Tibial artery (tissue), 4 donors: ENCODE results near the gene CCDC170.
A peak's percentile ranks its signal among the peaks of the same experiment; 100 is the strongest.

Experiments
- DNase-seq, 2 donors: peaks; one replicate each; pipeline ENCODE4 v3.0.0-alpha.2; 2019
- H3K27ac ChIP-seq, 2 donors: fragments of 200-600 bp; sonication (generic) in 1 of 2; 1 replicate in 1 of 2; 2 replicates in 1 of 2; pipeline ENCODE4 v1.5.1; 2018 to 2019; ENCODE audit warnings: mild to moderate bottlenecking in 1 of 2
- H3K27me3 ChIP-seq, 2 donors: fragments of 200-600 bp; sonication (generic) in 1 of 2; one replicate each; pipeline versions ENCODE4 v1.5.1 to v1.6.0; 2016 to 2019
- H3K36me3 ChIP-seq, 3 donors: fragments of 200-600 bp; sonication (generic) in 2 of 3; one replicate each; pipeline ENCODE4 v1.5.1; 2016 to 2019; ENCODE audit warnings: mild to moderate bottlenecking in 2 of 3
- H3K4me1 ChIP-seq, 4 donors: fragments of 200-600 bp; sonication (generic) in 2 of 4; 1 replicate in 3 of 4; 2 replicates in 1 of 4; pipeline ENCODE4 v1.5.1; 2016 to 2019
- H3K4me3 ChIP-seq, 2 donors: fragments of 200-600 bp; sonication (generic) in 1 of 2; 1 replicate in 1 of 2; 2 replicates in 1 of 2; pipeline ENCODE4 v1.5.1; 2018 to 2019; ENCODE audit warnings: mild to moderate bottlenecking in 2 of 2
- H3K9me3 ChIP-seq, 3 donors: fragments of 200-600 bp; sonication (generic) in 1 of 3; one replicate each; pipeline ENCODE4 v1.5.1; 2016 to 2019
- intact Hi-C: fragments of 100-400 bp; cut with DNase I; formaldehyde crosslinking; loops from one replicate; pipeline ENCODE4 v1.15.0; 2023; ENCODE audit warnings: low total_unique reads
- TF ChIP-seq, protein P1 (sequence below), 2 experiments: fragments of 200-600 bp in 1 of 2; fragments of 450-650 bp in 1 of 2; IDR thresholded peaks; one replicate each; pipeline ENCODE4 v1.5.1; 2017 to 2019; ENCODE audit warnings: antibody characterized with exemption in 2 of 2, mild to moderate bottlenecking in 1 of 2, moderate library complexity in 1 of 2

The CCDC170 gene

GRCh38 chr6:151482290-151482689, 11.5 kb upstream of the CCDC170 start:
- no peaks in the 10 kb centered on the region for H3K9me3 ChIP-seq
- peak overlapping the region; percentile 45 to 58 for H3K27ac ChIP-seq
- H3K4me3 ChIP-seq: peak overlapping the region; percentile 15 to 38
- peaks cover 0 to 12% (median 4%) of the 10 kb centered on the region in 4 donors for H3K4me1 ChIP-seq
- H3K36me3 ChIP-seq: no peaks in the 10 kb centered on the region
- no peaks in the 10 kb centered on the region for H3K27me3 ChIP-seq
- DNase-seq: no peak
- intact Hi-C loops: no loop called here
- TF ChIP-seq, protein P1, sequence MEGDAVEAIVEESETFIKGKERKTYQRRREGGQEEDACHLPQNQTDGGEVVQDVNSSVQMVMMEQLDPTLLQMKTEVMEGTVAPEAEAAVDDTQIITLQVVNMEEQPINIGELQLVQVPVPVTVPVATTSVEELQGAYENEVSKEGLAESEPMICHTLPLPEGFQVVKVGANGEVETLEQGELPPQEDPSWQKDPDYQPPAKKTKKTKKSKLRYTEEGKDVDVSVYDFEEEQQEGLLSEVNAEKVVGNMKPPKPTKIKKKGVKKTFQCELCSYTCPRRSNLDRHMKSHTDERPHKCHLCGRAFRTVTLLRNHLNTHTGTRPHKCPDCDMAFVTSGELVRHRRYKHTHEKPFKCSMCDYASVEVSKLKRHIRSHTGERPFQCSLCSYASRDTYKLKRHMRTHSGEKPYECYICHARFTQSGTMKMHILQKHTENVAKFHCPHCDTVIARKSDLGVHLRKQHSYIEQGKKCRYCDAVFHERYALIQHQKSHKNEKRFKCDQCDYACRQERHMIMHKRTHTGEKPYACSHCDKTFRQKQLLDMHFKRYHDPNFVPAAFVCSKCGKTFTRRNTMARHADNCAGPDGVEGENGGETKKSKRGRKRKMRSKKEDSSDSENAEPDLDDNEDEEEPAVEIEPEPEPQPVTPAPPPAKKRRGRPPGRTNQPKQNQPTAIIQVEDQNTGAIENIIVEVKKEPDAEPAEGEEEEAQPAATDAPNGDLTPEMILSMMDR (IDR thresholded peaks at IDR 0.05): no peak

GRCh38 chr6:151483994-151484393, 9.8 kb upstream of the CCDC170 start:
- DNase-seq: no peak
- TF ChIP-seq, protein P1 (IDR thresholded peaks at IDR 0.05): no peak
- H3K4me1 ChIP-seq: peaks cover 0 to 12% (median 4%) of the 10 kb centered on the region in 4 donors
- H3K4me3 ChIP-seq: no peak overlapping the region
- no peaks in the 10 kb centered on the region for H3K27me3 ChIP-seq
- no peak overlapping the region for H3K27ac ChIP-seq
- intact Hi-C loops: no loop called here
- no peaks in the 10 kb centered on the region for H3K36me3 ChIP-seq
- no peaks in the 10 kb centered on the region for H3K9me3 ChIP-seq

DNA sequence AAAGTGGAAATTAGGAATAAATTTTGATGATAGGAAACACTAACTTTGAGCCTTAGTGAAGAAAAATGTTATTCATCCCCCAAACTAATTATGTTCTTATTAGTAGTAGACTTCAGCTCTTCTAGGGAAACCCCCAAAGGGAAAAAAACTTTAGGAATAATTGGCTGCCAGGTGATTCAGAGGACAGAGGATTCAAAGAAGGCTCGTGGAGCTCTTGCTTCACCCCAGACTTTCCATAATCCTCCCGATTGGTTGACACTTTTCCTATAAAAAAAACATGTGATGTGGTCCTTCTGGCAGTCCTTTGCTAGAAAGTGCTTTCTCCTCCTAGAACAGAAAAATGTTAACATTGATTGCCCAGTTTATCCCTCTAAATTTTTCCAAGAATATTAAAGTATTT, 5.6 kb upstream of the CCDC170 start:
- Histone ChIP-seq H3K27ac (no peak overlapping the region), H3K9me3 (no peaks in the 10 kb centered on the region)
- intact Hi-C loops: no loop called here

GRCh38 chr6:151490996-151491395, 2.8 kb upstream of the CCDC170 start:
- DNase-seq: no peak
- Histone ChIP-seq H3K4me3 (no peak overlapping the region), H3K36me3 (no peaks in the 10 kb centered on the region), H3K4me1 (peaks cover 0 to 18% (median 10%) of the 10 kb centered on the region in 4 donors), H3K27me3 (no peaks in the 10 kb centered on the region), H3K27ac (no peak overlapping the region), H3K9me3 (no peaks in the 10 kb centered on the region)
- intact Hi-C loops: no loop called here
- TF ChIP-seq, protein P1 (IDR thresholded peaks at IDR 0.05): no peak

More for the DNA sequence above, 5.6 kb upstream of the CCDC170 start:
- TF ChIP-seq, protein P1 (IDR thresholded peaks at IDR 0.05): no peak
- no peak for DNase-seq
- H3K36me3 ChIP-seq: no peaks in the 10 kb centered on the region
- no peaks in the 10 kb centered on the region for H3K27me3 ChIP-seq
- peaks cover 0 to 2% (median under 1%) of the 10 kb centered on the region in 4 donors for H3K4me1 ChIP-seq
- no peak overlapping the region for H3K4me3 ChIP-seq

DNA sequence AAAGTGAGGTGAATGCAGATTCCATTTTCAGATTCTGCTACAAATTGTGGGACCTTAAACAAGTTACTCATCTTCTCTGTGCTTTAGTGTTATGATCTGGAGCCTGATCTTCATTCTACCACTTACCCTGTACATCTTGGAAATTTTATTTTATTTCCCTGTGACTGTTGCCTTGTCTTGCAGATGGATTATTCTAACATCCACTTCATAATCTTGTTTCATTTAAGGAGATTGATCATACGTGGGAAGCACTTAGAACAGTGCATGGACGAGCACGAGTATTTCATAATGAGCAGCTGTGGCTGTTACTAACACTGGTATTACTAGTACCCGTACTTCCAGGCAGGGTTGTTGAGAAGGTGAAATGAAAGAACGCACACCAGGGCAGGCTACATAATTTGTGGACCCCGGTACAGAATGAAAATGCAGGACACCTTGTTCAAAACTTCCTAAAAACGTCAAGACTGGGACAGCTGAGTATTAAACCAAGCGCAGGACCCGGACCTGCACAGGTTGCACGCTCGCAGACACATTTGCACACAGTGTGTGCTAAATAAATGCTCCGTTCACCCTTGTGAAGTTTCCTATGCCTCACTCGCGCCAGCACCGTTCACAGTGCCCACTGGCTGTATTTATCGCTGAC, 535 bp upstream of the CCDC170 start:
- Histone ChIP-seq H3K9me3 (no peaks in the 10 kb centered on the region), H3K27ac (peak overlapping the region in 1 of 2 donors; percentile 58), H3K36me3 (no peaks in the 10 kb centered on the region), H3K4me3 (peak overlapping the region; percentile 63 to 75), H3K4me1 (peaks cover 0 to 18% (median 10%) of the 10 kb centered on the region in 4 donors), H3K27me3 (no peaks in the 10 kb centered on the region)
- TF ChIP-seq, protein P1 (IDR thresholded peaks at IDR 0.05): no peak
- no peak for DNase-seq
- intact Hi-C loops: no loop called here
